HepG2 (cell line): ENCODE results near the gene ZNF865. TPM values are rescaled to one million over a fixed set of nuclear protein-coding genes. Genes with fewer than 3 reads are reported as not detected.

Source experiments
- ATAC-seq: fragments of 200-7000 bp; cut with Tn5 transposase; 3 replicates; pipeline ENCODE4 v1.9.1; 2020; ENCODE audit warnings: mild to moderate bottlenecking, moderate library complexity
- BruUV-seq: library from RNA; stranded (reverse); fragments of 400-500 nt; replicated peaks from 2 replicates; lab custom pipeline; 2021; lab: Mats Ljungman, UMichigan
- CTCF ChIA-PET: fragments of 300-600 bp; formaldehyde crosslinking; extraction: SDS; loops from one replicate; lab custom pipeline; 2021; ENCODE audit warnings: low total read pairs, inconsistent platforms, low intra/inter-chr PET ratio; lab: Yijun Ruan, JAX
- POLR2A ChIA-PET: fragments of 350-600 bp; sonication (Branson Sonifier 250); formaldehyde crosslinking; loops from one replicate; lab custom pipeline; 2020; ENCODE audit warnings: antibody characterized with exemption, inconsistent platforms; lab: Yijun Ruan, JAX
- DNase-seq: peaks from one replicate; pipeline ENCODE4 v3.0.0-alpha.2; 2015; ENCODE audit warnings: low spot score
- FAIRE-seq: peaks from 3 replicates; lab custom pipeline; 2011; peaks lifted over from hg19 to GRCh38; lab: Jason Lieb, UNC
- H2AFZ ChIP-seq: one replicate; pipeline ENCODE4 v1.6.1; 2011; ENCODE audit warnings: low read length, inconsistent platforms
- H3K27ac ChIP-seq: fragments of 300-600 bp; 3 replicates; pipeline ENCODE4 v1.8.0; 2011; ENCODE audit warnings: mixed run types, mild to moderate bottlenecking, mixed read lengths, low read length, inconsistent platforms; ENCODE audit not compliant: insufficient read depth; ENCODE audit errors: extremely low read length
- H3K27me3 ChIP-seq, 2 experiments: fragments of 200-600 bp in 1 of 2; 2 replicates in 1 of 2; 3 replicates in 1 of 2; pipeline versions ENCODE4 v1.6.0 to v1.8.0; 2011; ENCODE audit warnings: low read length in 2 of 2, mild to moderate bottlenecking in 2 of 2, moderate library complexity in 2 of 2, inconsistent platforms in 1 of 2; ENCODE audit not compliant: insufficient read depth in 2 of 2, control insufficient read depth in 1 of 2
- H3K36me3 ChIP-seq, 2 experiments: fragments of 200-600 bp in 1 of 2; replicated peaks in 1 of 2; 2 replicates in 1 of 2; 3 replicates in 1 of 2; pipeline versions ENCODE4 v1.5.1 to v1.8.0; 2011; ENCODE audit warnings: low read length in 2 of 2, inconsistent platforms in 1 of 2; ENCODE audit not compliant: insufficient read depth in 2 of 2, control insufficient read depth in 1 of 2
- H3K4me1 ChIP-seq: 2 replicates; pipeline ENCODE4 v1.5.1; 2012; ENCODE audit warnings: low read length, inconsistent platforms; ENCODE audit not compliant: insufficient read depth
- H3K4me2 ChIP-seq: 2 replicates; pipeline ENCODE4 v1.6.0; 2011; ENCODE audit warnings: low read depth, low read length, inconsistent platforms
- H3K4me3 ChIP-seq, 3 experiments: fragments of 200-600 bp in 1 of 3; sonication (generic), shearing (Covaris generic) in 1 of 3; replicated peaks in 1 of 3; 2 replicates each; pipeline ENCODE4 v1.5.1; 2011 to 2016; ENCODE audit warnings: low read length in 3 of 3, inconsistent platforms in 2 of 3, low read depth in 2 of 3, mild to moderate bottlenecking in 2 of 3, control low read depth in 1 of 3, mixed read lengths in 1 of 3; ENCODE audit not compliant: insufficient read depth in 1 of 3
- H3K79me2 ChIP-seq: one replicate; pipeline ENCODE4 v1.6.1; 2011; ENCODE audit warnings: low read length, inconsistent platforms; ENCODE audit not compliant: insufficient read depth
- H3K9ac ChIP-seq: 2 replicates; pipeline ENCODE4 v1.6.0; 2011; ENCODE audit warnings: mild to moderate bottlenecking, low read depth, low read length, inconsistent platforms; ENCODE audit not compliant: insufficient read depth
- H3K9me3 ChIP-seq: 2 replicates; pipeline ENCODE4 v1.5.1; 2012; ENCODE audit warnings: mild to moderate bottlenecking, low read length
- H4K20me1 ChIP-seq: 2 replicates; pipeline ENCODE4 v1.6.0; 2011; ENCODE audit warnings: inconsistent platforms, mild to moderate bottlenecking, low read length, moderate library complexity; ENCODE audit not compliant: insufficient read depth
- FOXA1 ChIP-seq, 2 experiments: fragments of 450-650 bp in 1 of 2; sonication (generic) in 1 of 2; formaldehyde crosslinking in 1 of 2; IDR thresholded peaks; 2 replicates each; pipeline versions ENCODE4 v1.4.0 to v1.6.1; 2016 to 2020; ENCODE audit warnings: missing genetic modification reagents in 1 of 2
- GLI4 ChIP-seq: sonication (generic); formaldehyde crosslinking; IDR thresholded peaks from 2 replicates; pipeline ENCODE4 v1.5.1; 2020; ENCODE audit warnings: missing genetic modification reagents, mild to moderate bottlenecking, moderate library complexity, borderline replicate concordance
- HES4 ChIP-seq: sonication (generic); formaldehyde crosslinking; IDR thresholded peaks from 2 replicates; pipeline ENCODE4 v1.9.0; 2021; ENCODE audit warnings: mild to moderate bottlenecking, missing genetic modification reagents, borderline replicate concordance
- MIER2 ChIP-seq: IDR thresholded peaks from 2 replicates; pipeline ENCODE4 v1.6.1; 2016; ENCODE audit warnings: missing biosample characterization, missing genetic modification reagents
- PHF20 ChIP-seq: sonication (generic); formaldehyde crosslinking; IDR thresholded peaks from 2 replicates; pipeline ENCODE4 v1.5.0; 2020; ENCODE audit warnings: mild to moderate bottlenecking, missing genetic modification reagents
- SIN3A ChIP-seq: IDR thresholded peaks from 2 replicates; pipeline ENCODE4 v1.6.1; 2011; ENCODE audit warnings: low read depth, mild to moderate bottlenecking, control low read depth, low read length, borderline replicate concordance
- TEAD3 ChIP-seq: optimal IDR thresholded peaks from 2 replicates; pipeline ENCODE3; 2016; ENCODE audit warnings: borderline replicate concordance
- TERF1 ChIP-seq: sonication (generic); formaldehyde crosslinking; IDR thresholded peaks from 2 replicates; pipeline ENCODE4 v1.8.0; 2022; ENCODE audit warnings: mild to moderate bottlenecking, missing genetic modification reagents, moderate library complexity
- XRCC5 ChIP-seq: fragments of 200-400 bp; formaldehyde crosslinking; optimal IDR thresholded peaks from 2 replicates; pipeline ENCODE3; 2017; ENCODE audit warnings: mild to moderate bottlenecking, low read length
- ZBTB1 ChIP-seq: sonication (generic); formaldehyde crosslinking; IDR thresholded peaks from 2 replicates; pipeline ENCODE4 v1.4.0; 2020; ENCODE audit warnings: missing genetic modification reagents, borderline replicate concordance
- ZHX2 ChIP-seq, 2 experiments: sonication (generic) in 1 of 2; formaldehyde crosslinking in 1 of 2; IDR thresholded peaks; 2 replicates each; pipeline versions ENCODE4 v1.6.1 to v1.9.0; 2014 to 2022; ENCODE audit warnings: antibody characterized with exemption in 1 of 2, borderline replicate concordance in 1 of 2, inconsistent platforms in 1 of 2, low read depth in 1 of 2, missing genetic modification reagents in 1 of 2
- ZKSCAN5 ChIP-seq: sonication (generic); formaldehyde crosslinking; IDR thresholded peaks from 2 replicates; pipeline ENCODE4 v1.5.1; 2020; ENCODE audit warnings: mild to moderate bottlenecking, missing genetic modification reagents
- ZNF484 ChIP-seq: sonication (generic); formaldehyde crosslinking; IDR thresholded peaks from 2 replicates; pipeline ENCODE4 v1.5.1; 2020; ENCODE audit warnings: mild to moderate bottlenecking, low read depth, missing genetic modification reagents, borderline replicate concordance
- ZNF660 ChIP-seq: sonication (generic); formaldehyde crosslinking; IDR thresholded peaks from 2 replicates; pipeline ENCODE4 v1.5.1; 2020; ENCODE audit warnings: mild to moderate bottlenecking, low read depth, missing genetic modification reagents, borderline replicate concordance
- ZNF788 ChIP-seq: sonication (generic); formaldehyde crosslinking; IDR thresholded peaks from 2 replicates; pipeline ENCODE4 v1.5.0; 2020; ENCODE audit warnings: mild to moderate bottlenecking, missing genetic modification reagents, borderline replicate concordance
- ZSCAN9 ChIP-seq: IDR thresholded peaks from 2 replicates; pipeline ENCODE4 v1.6.1; 2016; ENCODE audit warnings: borderline replicate concordance
- WGBS: methylation state at CpG from one replicate; pipeline ENCODE4 v1.1.6; 2017; ENCODE audit warnings: low lambda C conversion rate; 5-methylcytosine and 5-hydroxymethylcytosine counted together
- in situ Hi-C: cut with HindIII; loops from 2 replicates; pipeline ENCODE4 v1.10.0; 2017; ENCODE audit warnings: low pct_unique_long_range_greater_than_20kb; ENCODE audit not compliant: extremely low pct_ligation_motif_present
- intact Hi-C: fragments of 100-400 bp; cut with micrococcal nuclease; formaldehyde crosslinking; loops from one replicate; pipeline ENCODE4 v1.10.0; 2022; ENCODE audit not compliant: unreplicated experiment
- polyA plus RNA-seq, 8 experiments: library from polyadenylated mRNA; depleted of rRNA in 3 of 8; stranded (reverse) in 7 of 8; unstranded in 1 of 8; fragments of >200 nt; fragmentation: Illumina TruSeq in 4 of 8; extraction: Trizol in 4 of 8; gene quantifications; 2 replicates each; pipeline versions ENCODE4 v1.2.1 to v1.2.3, GENCODE V29; 2011 to 2016; ENCODE audit warnings: low read depth in 4 of 8, missing spikeins in 1 of 8, mixed read lengths in 1 of 8; ENCODE audit not compliant: insufficient read depth in 1 of 8
- total RNA-seq, 5 experiments: library from RNA; depleted of rRNA; stranded (reverse); fragments of >200 nt; fragmentation: Illumina TruSeq; extraction: Trizol; gene quantifications; 2 replicates each; pipeline ENCODE4 v1.2.3, GENCODE V29; 2016; ENCODE audit warnings: low read depth in 1 of 5

The ZNF865 gene
- total and polyA plus RNA-seq, 2 of the 13 experiments (the other 11 are each of a cell fraction or from before 2014, with no cell fraction given), result 0.93 to 1.0 TPM

- peak overlapping the region; percentile 98 for H3K27ac ChIP-seq
- CTCF ChIA-PET, result no interaction called here
- TF ChIP-seq TEAD3 (CRISPR knock-in tag) (no peak), HES4 (CRISPR knock-in tag) (no peak), ZBTB1 (CRISPR knock-in tag) (no peak), ZKSCAN5 (CRISPR knock-in tag) (no peak), ZSCAN9 (CRISPR knock-in tag) (no peak), SIN3A (peak; percentile 67; the same call in 1 of the 2 replicates), PHF20 (CRISPR knock-in tag) (0 out of 2 replicates have a peak, but pooled peaks have one; percentile 36), MIER2 (CRISPR knock-in tag) (no peak), ZNF660 (CRISPR knock-in tag) (no peak), GLI4 (CRISPR knock-in tag) (no peak), ZNF484 (no peak), ZHX2 (IDR thresholded peaks at IDR 0.05; ENCODE audit: low read depth) (no peak), ZHX2 (CRISPR knock-in tag; IDR thresholded peaks at IDR 0.05; ENCODE audit: borderline replicate concordance) (no peak), TERF1 (CRISPR knock-in tag) (no peak), ZNF788 (CRISPR knock-in tag) (no peak), XRCC5 (no peak), FOXA1 (IDR thresholded peaks at IDR 0.05) (no peak), FOXA1 (CRISPR knock-in tag; IDR thresholded peaks at IDR 0.05) (no peak)
These were observed 4.8 kb upstream of the ZNF865 start for GRCh38 chr19:55600662-55601028.

More at GRCh38 chr19:55600662-55601028, 4.8 kb upstream of the ZNF865 start:
- POLR2A ChIA-PET, result interaction anchor here (1.1 to 4.9 kb wide), 9 partner anchors 15 to 344 kb away, joined by 3 to 66 read pairs (median 13); partner anchors contain the start of genes SBK3, ZNF579 and ZNF784
- H3K9me3 ChIP-seq, result no peaks in the 10 kb centered on the region
- BruUV-seq, result no TSS peak
- H2AFZ ChIP-seq, result no peak overlapping the region
- H3K4me2 ChIP-seq, result peak overlapping the region; percentile 88
- peak overlapping the region; percentile 75 for H3K9ac ChIP-seq
- H3K36me3 ChIP-seq, result peaks cover 5 to 18% of the 10 kb centered on the region in 2 experiments; a peak in 4 of 5 replicates
- intact Hi-C loops (loop anchor here (2.0 to 10.0 kb wide), 2 partner anchors 14 to 46 kb away; no protein-coding TSS in a partner anchor), in situ Hi-C loops (no loop called here)
- peaks cover 2% of the 10 kb centered on the region for H3K79me2 ChIP-seq
- WGBS, result 34% methylated on average over 5 of the region's 15 CpGs
- no peaks in the 10 kb centered on the region; a peak in 1 of 5 replicates for H3K27me3 ChIP-seq
- peak overlapping the region; percentile 73 to 94 (median 90) for H3K4me3 ChIP-seq
- ATAC-seq (no peak), FAIRE-seq (no peak), DNase-seq (no peak)
- 0 out of 2 replicates have a peak, but pooled peaks cover 6% of the 10 kb centered on the region for H4K20me1 ChIP-seq
- H3K4me1 ChIP-seq, result peaks cover 42% of the 10 kb centered on the region
